ENCODE data around the gene IRAK1. TPM values are rescaled to one million over a fixed set of nuclear protein-coding genes. Genes with fewer than 3 reads are reported as not detected.

The IRAK1 gene
- total RNA-seq, 1 experiment from 2014 or later: 432 TPM

GRCh38 chrX:154056770-154057241, 37.1 kb upstream of the IRAK1 start:
- CTCF ChIA-PET: no interaction called here

GRCh38 chrX:154051201-154051810, 31.6 kb upstream of the IRAK1 start:
- ATAC-seq (peak; percentile 80), DNase-seq (ENCODE audit: low read depth, low spot score) (peak; percentile 33)
- Histone ChIP-seq H3K27ac (ENCODE audit: low read length) (no peak overlapping the region), H3K4me3 (ENCODE audit: low read depth in 2 of 2, low read length in 2 of 2) (no peak overlapping the region), H3K36me3 (ENCODE audit: control insufficient read depth, insufficient read depth, low read length) (no peaks in the 10 kb centered on the region; the same call in 1 of the 2 replicates), H3K27me3 (ENCODE audit: control insufficient read depth, insufficient read depth, low read length) (no peaks in the 10 kb centered on the region), H3K9me3 (ENCODE audit: control insufficient read depth, insufficient read depth, low read depth, low read length) (no peaks in the 10 kb centered on the region), H3K4me1 (ENCODE audit: control insufficient read depth, insufficient read depth, low read length) (peaks cover 33% of the 10 kb centered on the region)
- ChIA-PET CTCF (interaction anchor here (0.5 kb wide), 1 partner anchor 42 kb away, joined by 6 read pairs; no protein-coding TSS in a partner anchor), POLR2A (no interaction called here)
- intact Hi-C loops (cut with micrococcal nuclease; ENCODE audit: unreplicated experiment): no loop called here
- in situ Hi-C loops (cut with HindIII; ENCODE audit: low pct_unique_long_range_greater_than_20kb, low sequenced_read_pairs): no loop called here
- BruUV-seq (replicated peaks): no TSS peak
- TF ChIP-seq CTCF (IDR thresholded peaks at IDR 0.05) (peak; percentile 89), TCF7L2 (IDR thresholded peaks at IDR 0.05; ENCODE audit: low read depth, low read length) (no peak)

More at GRCh38 chrX:154056770-154057241, 37.1 kb upstream of the IRAK1 start:
- POLR2A ChIA-PET: no interaction called here
- H3K9me3 ChIP-seq (ENCODE audit: control insufficient read depth, insufficient read depth, low read depth, low read length): no peaks in the 10 kb centered on the region
- TSS peak; percentile 54 for BruUV-seq (replicated peaks)
- DNase-seq (ENCODE audit: low read depth, low spot score): no peak
- H3K27me3 ChIP-seq (ENCODE audit: control insufficient read depth, insufficient read depth, low read length): no peaks in the 10 kb centered on the region
- intact Hi-C loops (cut with micrococcal nuclease; ENCODE audit: unreplicated experiment) (no loop called here), in situ Hi-C loops (cut with HindIII; ENCODE audit: low pct_unique_long_range_greater_than_20kb, low sequenced_read_pairs) (no loop called here)
- H3K4me3 ChIP-seq (ENCODE audit: low read depth in 2 of 2, low read length in 2 of 2): no peak overlapping the region
- peaks cover 13% of the 10 kb centered on the region for H3K4me1 ChIP-seq (ENCODE audit: control insufficient read depth, insufficient read depth, low read length)
- no peak for ATAC-seq
- H3K36me3 ChIP-seq (ENCODE audit: control insufficient read depth, insufficient read depth, low read length): no peaks in the 10 kb centered on the region
- TF ChIP-seq POLR2AphosphoS5 (IDR thresholded peaks at IDR 0.05; ENCODE audit: low read depth, low read length): no peak
- TF ChIP-seq REST (IDR thresholded peaks at IDR 0.05; ENCODE audit: insufficient read depth in 1 of 2, low read depth in 2 of 2, low read length in 1 of 2): no peak
- no peak for TF ChIP-seq SIN3A (IDR thresholded peaks at IDR 0.05; ENCODE audit: borderline replicate concordance, insufficient read depth, low read depth, low read length)
- no peak for TF ChIP-seq TCF7L2 (IDR thresholded peaks at IDR 0.05; ENCODE audit: low read depth, low read length)
- no peak for TF ChIP-seq CTCF (IDR thresholded peaks at IDR 0.05)
- no peak overlapping the region for H3K27ac ChIP-seq (ENCODE audit: low read length)

All from Panc1 (cell line).